SK-N-SH (cell line): ENCODE data around the gene COLEC11. TPM values are rescaled to one million over a fixed set of nuclear protein-coding genes. Genes with fewer than 3 reads are reported as not detected.

Source experiments
- CTCF ChIA-PET: fragments of 300-600, 350-600 bp; formaldehyde crosslinking; extraction: SDS; loops from one replicate; lab custom pipeline; 2021; lab: Yijun Ruan, JAX
- POLR2A ChIA-PET: fragments of 350-600 bp; sonication (Branson Sonifier 250); formaldehyde crosslinking; extraction: SDS; loops from one replicate; lab custom pipeline; 2020; ENCODE audit warnings: antibody characterized with exemption, inconsistent platforms; lab: Yijun Ruan, JAX
- DNase-seq: peaks from one replicate; pipeline ENCODE4 v3.0.0; 2012
- H2AFZ ChIP-seq: fragments of 200-600 bp; sonication (generic); 2 replicates; pipeline ENCODE4 v1.8.1; 2016; ENCODE audit warnings: antibody characterized with exemption, mild to moderate bottlenecking, low read depth
- H3F3A ChIP-seq: fragments of 200-600 bp; sonication (generic); replicated peaks from 2 replicates; pipeline ENCODE3; 2016; ENCODE audit warnings: antibody characterized with exemption, mild to moderate bottlenecking; ENCODE audit not compliant: insufficient read depth
- H3K27ac ChIP-seq, 2 experiments: fragments of 200-500 bp in 1 of 2; fragments of 200-600 bp in 1 of 2; sonication (Bioruptor generic) in 1 of 2; sonication (generic), shearing (Covaris generic) in 1 of 2; 2 replicates each; pipeline versions ENCODE4 v1.5.1 to v1.6.1; 2014 to 2016; ENCODE audit warnings: low read depth in 2 of 2, inconsistent platforms in 1 of 2, low read length in 1 of 2, mild to moderate bottlenecking in 1 of 2, mixed read lengths in 1 of 2
- H3K27me3 ChIP-seq: fragments of 200-600 bp; sonication (generic), shearing (Covaris generic); 2 replicates; pipeline ENCODE4 v1.6.1; 2016; ENCODE audit warnings: mixed run types; ENCODE audit not compliant: insufficient read depth
- H3K36me3 ChIP-seq, 2 experiments: fragments of 200-500 bp in 1 of 2; fragments of 200-600 bp in 1 of 2; sonication (Bioruptor generic) in 1 of 2; sonication (generic) in 1 of 2; replicated peaks in 1 of 2; 2 replicates each; pipeline versions ENCODE3 to v1.5.1; 2014 to 2016; ENCODE audit warnings: low read length in 1 of 2, mild to moderate bottlenecking in 1 of 2; ENCODE audit not compliant: insufficient read depth in 2 of 2, control insufficient read depth in 1 of 2
- H3K4me1 ChIP-seq, 2 experiments: fragments of 200-500 bp in 1 of 2; fragments of 200-600 bp in 1 of 2; sonication (Bioruptor generic) in 1 of 2; sonication (generic), shearing (Covaris generic) in 1 of 2; 2 replicates each; pipeline versions ENCODE4 v1.5.1 to v1.6.1; 2014 to 2016; ENCODE audit warnings: low read depth in 1 of 2, low read length in 1 of 2, mixed run types in 1 of 2; ENCODE audit not compliant: insufficient read depth in 2 of 2, control insufficient read depth in 1 of 2
- H3K4me2 ChIP-seq: fragments of 200-600 bp; sonication (generic), shearing (Covaris generic); 2 replicates; pipeline ENCODE4 v1.6.1; 2017; ENCODE audit warnings: mixed run types
- H3K4me3 ChIP-seq, 2 experiments: fragments of 200-500 bp in 1 of 2; fragments of 200-600 bp in 1 of 2; sonication (Bioruptor generic) in 1 of 2; sonication (generic), shearing (Covaris generic) in 1 of 2; 2 replicates each; pipeline versions ENCODE4 v1.5.1 to v1.8.1; 2014 to 2016; ENCODE audit warnings: low read depth in 2 of 2, inconsistent platforms in 1 of 2, low read length in 1 of 2, mild to moderate bottlenecking in 1 of 2, mixed read lengths in 1 of 2, moderate library complexity in 1 of 2
- H3K79me2 ChIP-seq: fragments of 200-600 bp; sonication (generic); 2 replicates; pipeline ENCODE4 v1.8.1; 2017; ENCODE audit warnings: mild to moderate bottlenecking; ENCODE audit not compliant: insufficient read depth
- H3K9ac ChIP-seq: fragments of 200-600 bp; sonication (generic); 2 replicates; pipeline ENCODE4 v1.6.1; 2017; ENCODE audit warnings: mixed run types
- H3K9me2 ChIP-seq: fragments of 200-600 bp; sonication (generic); 2 replicates; pipeline ENCODE4 v1.6.1; 2017; ENCODE audit warnings: mixed run types
- H3K9me3 ChIP-seq: fragments of 200-600 bp; sonication (generic); 2 replicates; pipeline ENCODE4 v1.6.1; 2017; ENCODE audit warnings: mixed run types, mild to moderate bottlenecking, moderate library complexity
- H4K20me1 ChIP-seq: fragments of 200-600 bp; sonication (generic); 2 replicates; pipeline ENCODE4 v1.6.1; 2017; ENCODE audit warnings: mild to moderate bottlenecking, mixed run types; ENCODE audit not compliant: insufficient read depth
- CHD2 ChIP-seq: fragments of 150-350 bp; IDR thresholded peaks from 2 replicates; pipeline ENCODE4 v1.6.1; 2018; ENCODE audit warnings: low read length; ENCODE audit not compliant: partially characterized antibody
- ELF1 ChIP-seq: IDR thresholded peaks from 2 replicates; pipeline ENCODE4 v1.4.0; 2012
- EZH2phosphoT487 ChIP-seq: fragments of 200-600 bp; sonication (generic); IDR thresholded peaks from 2 replicates; pipeline ENCODE4 v1.6.1; 2017; ENCODE audit warnings: low read depth, mixed run types, mild to moderate bottlenecking, antibody characterized with exemption, moderate library complexity, borderline replicate concordance
- FOSL2 ChIP-seq: IDR thresholded peaks from 2 replicates; pipeline ENCODE4 v1.4.0; 2012; ENCODE audit warnings: low read depth, mild to moderate bottlenecking, moderate library complexity, borderline replicate concordance
- FOXJ3 ChIP-seq: sonication (generic); formaldehyde crosslinking; IDR thresholded peaks from 2 replicates; pipeline ENCODE4 v1.5.1; 2020; ENCODE audit warnings: mild to moderate bottlenecking, missing genetic modification reagents
- GABPA ChIP-seq: IDR thresholded peaks from 2 replicates; pipeline ENCODE4 v1.4.0; 2012; ENCODE audit warnings: low read depth, mild to moderate bottlenecking
- GATA2 ChIP-seq: sonication (generic); formaldehyde crosslinking; IDR thresholded peaks from 2 replicates; pipeline ENCODE4 v1.5.0; 2020; ENCODE audit warnings: mild to moderate bottlenecking, missing genetic modification reagents
- JUND ChIP-seq: IDR thresholded peaks from 2 replicates; pipeline ENCODE4 v1.4.0; 2012
- NFIC ChIP-seq: IDR thresholded peaks from 2 replicates; pipeline ENCODE4 v1.4.0; 2012; ENCODE audit warnings: borderline replicate concordance
- POLR2AphosphoS5 ChIP-seq: IDR thresholded peaks from 2 replicates; pipeline ENCODE4 v1.6.1; 2012; ENCODE audit warnings: low read depth, low read length
- RAD21 ChIP-seq: IDR thresholded peaks from 2 replicates; pipeline ENCODE4 v1.6.1; 2012; ENCODE audit warnings: mild to moderate bottlenecking, low read length
- RFX5 ChIP-seq: IDR thresholded peaks from 2 replicates; pipeline ENCODE4 v1.6.1; 2012; ENCODE audit warnings: mild to moderate bottlenecking, improper control_type of control experiment, low read length
- RXRA ChIP-seq: IDR thresholded peaks from 2 replicates; pipeline ENCODE4 v1.4.0; 2012; ENCODE audit warnings: low read depth, mild to moderate bottlenecking, borderline replicate concordance
- SMC3 ChIP-seq: IDR thresholded peaks from 2 replicates; pipeline ENCODE4 v1.6.1; 2012; ENCODE audit warnings: low read depth, low read length, improper control_type of control experiment
- TAF1 ChIP-seq: IDR thresholded peaks from 2 replicates; pipeline ENCODE4 v1.6.1; 2012; ENCODE audit warnings: low read depth, mild to moderate bottlenecking, low read length, moderate library complexity, borderline replicate concordance
- TCF12 ChIP-seq: IDR thresholded peaks from 2 replicates; pipeline ENCODE4 v1.4.0; 2012
- TEAD4 ChIP-seq: IDR thresholded peaks from 2 replicates; pipeline ENCODE4 v1.4.0; 2012; ENCODE audit warnings: mild to moderate bottlenecking, borderline replicate concordance; ENCODE audit not compliant: insufficient read depth
- YY1 ChIP-seq: IDR thresholded peaks from 2 replicates; pipeline ENCODE4 v1.4.0; 2012; ENCODE audit warnings: low read depth, mild to moderate bottlenecking
- WGBS: methylation state at CpG from one replicate; pipeline ENCODE4 v1.1.6; 2017; ENCODE audit warnings: low lambda C conversion rate; 5-methylcytosine and 5-hydroxymethylcytosine counted together
- polyA plus RNA-seq, 3 experiments: library from polyadenylated mRNA; depleted of rRNA; stranded (reverse); fragments of >200 nt; gene quantifications; 2 replicates each; pipeline ENCODE4 v1.2.3, GENCODE V29; 2012
- TF ChIP-seq, protein P1 (sequence below): fragments of 150-350 bp; IDR thresholded peaks from 2 replicates; pipeline ENCODE4 v1.6.1; 2016; ENCODE audit warnings: mild to moderate bottlenecking, low read depth, low read length
- TF ChIP-seq, protein P2 (sequence below): fragments of 150-350 bp; IDR thresholded peaks from 2 replicates; pipeline ENCODE4 v1.6.1; 2017; ENCODE audit warnings: antibody characterized with exemption, low read length, low read depth, borderline replicate concordance
- TF ChIP-seq, protein P3 (sequence below): fragments of 200-600 bp; sonication (generic); IDR thresholded peaks from 2 replicates; pipeline ENCODE4 v1.6.1; 2017; ENCODE audit warnings: antibody characterized with exemption, mild to moderate bottlenecking, moderate library complexity
- TF ChIP-seq, protein P4 (sequence below): IDR thresholded peaks from 2 replicates; pipeline ENCODE4; 2012
- TF ChIP-seq, protein P5 (sequence below): IDR thresholded peaks from 2 replicates; pipeline ENCODE4 v1.4.0; 2012; ENCODE audit warnings: low read depth
- TF ChIP-seq, protein P6 (sequence below): IDR thresholded peaks from 2 replicates; pipeline ENCODE4 v1.4.0; 2012; ENCODE audit warnings: low read depth, borderline replicate concordance

The COLEC11 gene
- polyA plus RNA-seq, 1 of the 3 experiments (the other 2 are of a cell fraction) = 8.7 TPM

DNA sequence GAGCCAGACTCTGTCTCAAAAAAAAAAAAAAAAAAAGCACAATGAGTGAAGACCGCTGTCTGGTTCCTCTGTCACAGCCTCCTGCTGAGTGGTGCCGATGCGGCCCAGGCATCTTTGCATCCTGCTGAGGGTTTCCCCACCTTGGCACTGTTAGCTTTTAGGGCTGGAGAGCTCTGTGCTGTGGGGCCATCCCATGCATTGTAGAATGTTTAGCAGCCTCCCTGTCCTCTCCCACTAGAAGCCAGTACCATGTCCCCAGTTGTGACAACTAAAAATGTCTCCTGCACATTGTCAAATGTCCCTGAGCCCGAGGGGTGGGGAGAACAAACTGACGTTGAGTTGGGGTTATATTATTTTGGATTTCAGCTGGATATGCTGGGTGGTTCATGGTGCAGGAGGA lies 7.9 kb upstream of the COLEC11 start (continued):
- TF ChIP-seq, protein P1, sequence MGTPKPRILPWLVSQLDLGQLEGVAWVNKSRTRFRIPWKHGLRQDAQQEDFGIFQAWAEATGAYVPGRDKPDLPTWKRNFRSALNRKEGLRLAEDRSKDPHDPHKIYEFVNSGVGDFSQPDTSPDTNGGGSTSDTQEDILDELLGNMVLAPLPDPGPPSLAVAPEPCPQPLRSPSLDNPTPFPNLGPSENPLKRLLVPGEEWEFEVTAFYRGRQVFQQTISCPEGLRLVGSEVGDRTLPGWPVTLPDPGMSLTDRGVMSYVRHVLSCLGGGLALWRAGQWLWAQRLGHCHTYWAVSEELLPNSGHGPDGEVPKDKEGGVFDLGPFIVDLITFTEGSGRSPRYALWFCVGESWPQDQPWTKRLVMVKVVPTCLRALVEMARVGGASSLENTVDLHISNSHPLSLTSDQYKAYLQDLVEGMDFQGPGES = no peak
- no peak for TF ChIP-seq TAF1
- TF ChIP-seq FOXJ3 (CRISPR knock-in tag) = no peak
- TF ChIP-seq, protein P2, sequence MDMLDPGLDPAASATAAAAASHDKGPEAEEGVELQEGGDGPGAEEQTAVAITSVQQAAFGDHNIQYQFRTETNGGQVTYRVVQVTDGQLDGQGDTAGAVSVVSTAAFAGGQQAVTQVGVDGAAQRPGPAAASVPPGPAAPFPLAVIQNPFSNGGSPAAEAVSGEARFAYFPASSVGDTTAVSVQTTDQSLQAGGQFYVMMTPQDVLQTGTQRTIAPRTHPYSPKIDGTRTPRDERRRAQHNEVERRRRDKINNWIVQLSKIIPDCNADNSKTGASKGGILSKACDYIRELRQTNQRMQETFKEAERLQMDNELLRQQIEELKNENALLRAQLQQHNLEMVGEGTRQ = no peak
- no peak for TF ChIP-seq TEAD4
- TF ChIP-seq CHD2 = no peak

DNA sequence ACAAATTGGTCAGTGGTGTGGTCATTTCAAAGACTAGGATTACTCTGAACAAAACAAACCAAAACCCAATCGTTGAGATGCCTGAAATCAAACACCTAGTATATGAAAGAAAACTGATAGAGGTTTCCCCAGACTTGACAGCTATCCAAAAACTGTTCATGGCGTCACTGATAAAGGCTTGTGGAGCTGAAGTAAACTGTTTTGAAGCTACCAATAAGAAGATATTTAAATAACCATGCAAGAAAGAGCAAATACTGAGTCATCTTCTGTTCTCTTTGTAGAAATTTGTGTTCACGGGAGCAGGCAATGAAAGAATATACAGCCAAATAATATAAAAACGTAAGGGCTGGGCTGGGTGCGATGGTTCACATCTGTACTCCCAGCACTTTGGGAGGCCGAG lies 7.5 kb upstream of the COLEC11 start:
- no peaks in the 10 kb centered on the region for H3K27me3 ChIP-seq
- H3K4me3 ChIP-seq = no peak overlapping the region
- H3K9me2 ChIP-seq = no peaks in the 10 kb centered on the region
- WGBS = 81% methylated on average over 6 of the region's 6 CpGs
- TF ChIP-seq RXRA (no peak), RAD21 (no peak), SMC3 (no peak), EZH2phosphoT487 (no peak), ELF1 (no peak), GATA2 (no peak), FOSL2 (no peak), TCF12 (no peak), TAF1 (no peak), POLR2AphosphoS5 (no peak), NFIC (no peak), YY1 (no peak), JUND (no peak), RFX5 (no peak), FOXJ3 (CRISPR knock-in tag) (no peak), GABPA (no peak)
- TF ChIP-seq, protein P3, sequence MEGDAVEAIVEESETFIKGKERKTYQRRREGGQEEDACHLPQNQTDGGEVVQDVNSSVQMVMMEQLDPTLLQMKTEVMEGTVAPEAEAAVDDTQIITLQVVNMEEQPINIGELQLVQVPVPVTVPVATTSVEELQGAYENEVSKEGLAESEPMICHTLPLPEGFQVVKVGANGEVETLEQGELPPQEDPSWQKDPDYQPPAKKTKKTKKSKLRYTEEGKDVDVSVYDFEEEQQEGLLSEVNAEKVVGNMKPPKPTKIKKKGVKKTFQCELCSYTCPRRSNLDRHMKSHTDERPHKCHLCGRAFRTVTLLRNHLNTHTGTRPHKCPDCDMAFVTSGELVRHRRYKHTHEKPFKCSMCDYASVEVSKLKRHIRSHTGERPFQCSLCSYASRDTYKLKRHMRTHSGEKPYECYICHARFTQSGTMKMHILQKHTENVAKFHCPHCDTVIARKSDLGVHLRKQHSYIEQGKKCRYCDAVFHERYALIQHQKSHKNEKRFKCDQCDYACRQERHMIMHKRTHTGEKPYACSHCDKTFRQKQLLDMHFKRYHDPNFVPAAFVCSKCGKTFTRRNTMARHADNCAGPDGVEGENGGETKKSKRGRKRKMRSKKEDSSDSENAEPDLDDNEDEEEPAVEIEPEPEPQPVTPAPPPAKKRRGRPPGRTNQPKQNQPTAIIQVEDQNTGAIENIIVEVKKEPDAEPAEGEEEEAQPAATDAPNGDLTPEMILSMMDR = no peak
- TF ChIP-seq, protein P4, sequence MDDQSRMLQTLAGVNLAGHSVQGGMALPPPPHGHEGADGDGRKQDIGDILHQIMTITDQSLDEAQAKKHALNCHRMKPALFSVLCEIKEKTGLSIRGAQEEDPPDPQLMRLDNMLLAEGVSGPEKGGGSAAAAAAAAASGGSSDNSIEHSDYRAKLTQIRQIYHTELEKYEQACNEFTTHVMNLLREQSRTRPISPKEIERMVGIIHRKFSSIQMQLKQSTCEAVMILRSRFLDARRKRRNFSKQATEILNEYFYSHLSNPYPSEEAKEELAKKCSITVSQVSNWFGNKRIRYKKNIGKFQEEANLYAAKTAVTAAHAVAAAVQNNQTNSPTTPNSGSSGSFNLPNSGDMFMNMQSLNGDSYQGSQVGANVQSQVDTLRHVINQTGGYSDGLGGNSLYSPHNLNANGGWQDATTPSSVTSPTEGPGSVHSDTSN = no peak
- TF ChIP-seq, protein P5, sequence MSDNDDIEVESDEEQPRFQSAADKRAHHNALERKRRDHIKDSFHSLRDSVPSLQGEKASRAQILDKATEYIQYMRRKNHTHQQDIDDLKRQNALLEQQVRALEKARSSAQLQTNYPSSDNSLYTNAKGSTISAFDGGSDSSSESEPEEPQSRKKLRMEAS = no peak
- TF ChIP-seq, protein P6, sequence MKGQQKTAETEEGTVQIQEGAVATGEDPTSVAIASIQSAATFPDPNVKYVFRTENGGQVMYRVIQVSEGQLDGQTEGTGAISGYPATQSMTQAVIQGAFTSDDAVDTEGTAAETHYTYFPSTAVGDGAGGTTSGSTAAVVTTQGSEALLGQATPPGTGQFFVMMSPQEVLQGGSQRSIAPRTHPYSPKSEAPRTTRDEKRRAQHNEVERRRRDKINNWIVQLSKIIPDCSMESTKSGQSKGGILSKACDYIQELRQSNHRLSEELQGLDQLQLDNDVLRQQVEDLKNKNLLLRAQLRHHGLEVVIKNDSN = no peak
- no peak for DNase-seq
- peaks cover 34% of the 10 kb centered on the region for H3F3A ChIP-seq
- no peak overlapping the region for H3K9ac ChIP-seq
- 0 out of 2 replicates have a peak, but pooled peaks cover 3% of the 10 kb centered on the region for H4K20me1 ChIP-seq
- H3K4me2 ChIP-seq = no peak overlapping the region
- H3K27ac ChIP-seq = no peak overlapping the region
- H3K9me3 ChIP-seq = no peaks in the 10 kb centered on the region
- peaks cover 25 to 33% of the 10 kb centered on the region in 2 experiments for H3K36me3 ChIP-seq
- peaks cover 21% of the 10 kb centered on the region for H3K79me2 ChIP-seq
- POLR2A ChIA-PET = no interaction called here
- no peak overlapping the region for H2AFZ ChIP-seq
- peaks cover 13 to 42% of the 10 kb centered on the region in 2 experiments for H3K4me1 ChIP-seq
- CTCF ChIA-PET = interaction anchor here (0.7 to 1.6 kb wide), 3 partner anchors 12 to 63 kb away, joined by 3 to 5 read pairs (median 4); no protein-coding TSS in a partner anchor
